NCI-H2196 treated with DMSO at 0.1 percent for 48 hours (cell line): ENCODE measurements around the gene DOCK3.
A peak's percentile ranks its signal among the peaks of the same experiment; 100 is the strongest.
"Not testable (repeated sequence)": the region's sequence is repeated elsewhere in the genome, so short reads cannot be mapped to it uniquely, and the experiment has no call there.

Experiments
- DNase-seq: peaks from one replicate; lab custom pipeline; 2025; ENCODE audit not compliant: unreplicated experiment; lab: John Stamatoyannopoulos, UW

The DOCK3 gene

GRCh38 chr3:50873376-50874157, 198.8 kb downstream of the DOCK3 start:
- no peak for DNase-seq

- DNase-seq: not testable (repeated sequence)
Measured at GRCh38 chr3:50874876-50875275, 200.1 kb downstream of the DOCK3 start.

- no peak for DNase-seq
Measured at GRCh38 chr3:50876947-50877346, 202.2 kb downstream of the DOCK3 start.

GRCh38 chr3:50882733-50883132, 208.0 kb downstream of the DOCK3 start:
- not testable (repeated sequence) for DNase-seq

- no peak for DNase-seq
Measured at GRCh38 chr3:50883755-50884154, 209.0 kb downstream of the DOCK3 start.

- no peak for DNase-seq
Measured at GRCh38 chr3:50885070-50885850, 210.5 kb downstream of the DOCK3 start.

GRCh38 chr3:50890688-50891344, 216.1 kb downstream of the DOCK3 start:
- DNase-seq: peak; percentile 46

GRCh38 chr3:50901097-50901496, 226.4 kb downstream of the DOCK3 start:
- not testable (repeated sequence) for DNase-seq

- DNase-seq: no peak
Measured at GRCh38 chr3:50912746-50913145, 238.0 kb downstream of the DOCK3 start.

GRCh38 chr3:50913260-50913659, 238.5 kb downstream of the DOCK3 start:
- no peak for DNase-seq

GRCh38 chr3:50922071-50922470, 247.3 kb downstream of the DOCK3 start:
- DNase-seq: not testable (repeated sequence)

- no peak for DNase-seq
Measured at GRCh38 chr3:50923955-50924354, 249.2 kb downstream of the DOCK3 start.

- no peak for DNase-seq
Measured at GRCh38 chr3:50924638-50925037, 249.9 kb downstream of the DOCK3 start.

- no peak for DNase-seq
Measured at GRCh38 chr3:50926868-50927267, 252.1 kb downstream of the DOCK3 start.

GRCh38 chr3:50930371-50931208, 255.9 kb downstream of the DOCK3 start:
- no peak for DNase-seq

GRCh38 chr3:50932918-50933317, 258.2 kb downstream of the DOCK3 start:
- not testable (repeated sequence) for DNase-seq

- no peak for DNase-seq
Measured at GRCh38 chr3:50936389-50936788, 261.7 kb downstream of the DOCK3 start.

GRCh38 chr3:50947419-50947818, 272.7 kb downstream of the DOCK3 start:
- no peak for DNase-seq

- DNase-seq: no peak
Measured at GRCh38 chr3:50950591-50950990, 275.9 kb downstream of the DOCK3 start.

GRCh38 chr3:50953825-50954414, 279.2 kb downstream of the DOCK3 start:
- no peak for DNase-seq
